DOHH2 (cell line): ENCODE data around the gene CPS1.

Source experiments
- H3F3A ChIP-seq: fragments of 200-600 bp; sonication (generic), shearing (Covaris generic); 2 replicates; pipeline ENCODE4 v1.6.0; 2016; ENCODE audit warnings: antibody characterized with exemption, mild to moderate bottlenecking; ENCODE audit not compliant: control insufficient read depth, insufficient read depth
- H3K27ac ChIP-seq: fragments of 200-600 bp; sonication (generic); 2 replicates; pipeline ENCODE4 v1.5.1; 2014; ENCODE audit warnings: low read depth, mild to moderate bottlenecking, low read length, moderate library complexity
- H3K27me3 ChIP-seq: fragments of 200-600 bp; sonication (generic); 2 replicates; pipeline ENCODE4 v1.6.1; 2014; ENCODE audit warnings: mild to moderate bottlenecking, low read length, mixed read lengths; ENCODE audit not compliant: control insufficient read depth
- H3K36me3 ChIP-seq: fragments of 200-600 bp; sonication (generic); 2 replicates; pipeline ENCODE4 v1.6.1; 2014; ENCODE audit warnings: mild to moderate bottlenecking, low read length, moderate library complexity, mixed read lengths; ENCODE audit not compliant: control insufficient read depth
- H3K4me1 ChIP-seq: fragments of 200-600 bp; sonication (generic); 2 replicates; pipeline ENCODE4 v1.6.1; 2014; ENCODE audit warnings: mild to moderate bottlenecking, low read length, mixed read lengths; ENCODE audit not compliant: control insufficient read depth
- H3K4me2 ChIP-seq: fragments of 200-600 bp; sonication (generic); 2 replicates; pipeline ENCODE4 v1.6.0; 2014; ENCODE audit warnings: mild to moderate bottlenecking, low read length, moderate library complexity
- H3K4me3 ChIP-seq: fragments of 200-600 bp; sonication (generic); 2 replicates; pipeline ENCODE4 v1.5.1; 2014; ENCODE audit warnings: mild to moderate bottlenecking, low read length, mixed read lengths
- H3K79me2 ChIP-seq: fragments of 200-600 bp; sonication (generic); 2 replicates; pipeline ENCODE4 v1.6.1; 2014; ENCODE audit warnings: mild to moderate bottlenecking, low read length, mixed read lengths; ENCODE audit not compliant: control insufficient read depth
- H3K9me2 ChIP-seq: fragments of 200-600 bp; sonication (generic); replicated peaks from 2 replicates; pipeline ENCODE4 v1.6.1; 2014; ENCODE audit warnings: mild to moderate bottlenecking, low read length, mixed read lengths; ENCODE audit not compliant: control insufficient read depth
- H3K9me3 ChIP-seq: fragments of 200-600 bp; sonication (generic); 2 replicates; pipeline ENCODE4 v1.6.1; 2014; ENCODE audit warnings: antibody characterized with exemption, low read length, mixed read lengths; ENCODE audit not compliant: control insufficient read depth, insufficient read depth
- H4K20me1 ChIP-seq: fragments of 200-600 bp; sonication (generic); 2 replicates; pipeline ENCODE4 v1.6.0; 2014; ENCODE audit warnings: low read depth, mild to moderate bottlenecking, antibody characterized with exemption, low read length, moderate library complexity; ENCODE audit not compliant: control insufficient read depth, insufficient read depth
- CTCF ChIP-seq: fragments of 200-600 bp; sonication (generic); IDR thresholded peaks from one replicate; pipeline ENCODE4 v1.5.1; 2014; ENCODE audit warnings: antibody characterized with exemption, mild to moderate bottlenecking, low read depth, low read length; ENCODE audit not compliant: poor library complexity, severe bottlenecking
- EZH2phosphoT487 ChIP-seq: fragments of 200-600 bp; sonication (generic); IDR thresholded peaks from 2 replicates; pipeline ENCODE4 v1.6.1; 2017; ENCODE audit warnings: borderline replicate concordance, mild to moderate bottlenecking, antibody characterized with exemption, low read length, moderate library complexity, mixed read lengths

Gene CPS1

GRCh38 chr2:210687786-210688470, 131.5 kb downstream of the CPS1 start:
- Histone ChIP-seq H3K36me3 (no peaks in the 10 kb centered on the region), H3F3A (no peaks in the 10 kb centered on the region), H3K9me2 (no peaks in the 10 kb centered on the region), H3K27ac (no peak overlapping the region), H4K20me1 (no peaks in the 10 kb centered on the region), H3K4me2 (no peak overlapping the region), H3K4me1 (no peaks in the 10 kb centered on the region), H3K4me3 (no peak overlapping the region), H3K9me3 (no peaks in the 10 kb centered on the region), H3K27me3 (no peaks in the 10 kb centered on the region), H3K79me2 (no peaks in the 10 kb centered on the region)
- TF ChIP-seq EZH2phosphoT487 = no peak
- no peak for TF ChIP-seq CTCF

GRCh38 chr2:210707900-210708299, 151.5 kb downstream of the CPS1 start:
- Histone ChIP-seq H3K4me1 (no peaks in the 10 kb centered on the region), H3K79me2 (no peaks in the 10 kb centered on the region), H3K9me2 (no peaks in the 10 kb centered on the region), H3K9me3 (no peaks in the 10 kb centered on the region), H3K4me3 (no peak overlapping the region), H3F3A (no peaks in the 10 kb centered on the region), H4K20me1 (no peaks in the 10 kb centered on the region), H3K36me3 (no peaks in the 10 kb centered on the region), H3K4me2 (no peak overlapping the region), H3K27me3 (no peaks in the 10 kb centered on the region), H3K27ac (no peak overlapping the region)
- TF ChIP-seq CTCF (no peak), EZH2phosphoT487 (no peak)

GRCh38 chr2:210713122-210713521, 156.7 kb downstream of the CPS1 start:
- Histone ChIP-seq H3K79me2 (no peaks in the 10 kb centered on the region), H4K20me1 (no peaks in the 10 kb centered on the region), H3K36me3 (no peaks in the 10 kb centered on the region), H3K4me1 (no peaks in the 10 kb centered on the region), H3K4me2 (no peak overlapping the region), H3K9me3 (no peaks in the 10 kb centered on the region), H3F3A (no peaks in the 10 kb centered on the region), H3K9me2 (no peaks in the 10 kb centered on the region), H3K4me3 (no peak overlapping the region), H3K27ac (no peak overlapping the region), H3K27me3 (no peaks in the 10 kb centered on the region)
- TF ChIP-seq CTCF (no peak), EZH2phosphoT487 (no peak)

GRCh38 chr2:210715560-210716082, 159.2 kb downstream of the CPS1 start:
- no peaks in the 10 kb centered on the region for H3K4me1 ChIP-seq
- H3F3A ChIP-seq = no peaks in the 10 kb centered on the region
- H3K4me2 ChIP-seq = no peak overlapping the region
- no peaks in the 10 kb centered on the region for H3K36me3 ChIP-seq
- H4K20me1 ChIP-seq = no peaks in the 10 kb centered on the region
- TF ChIP-seq CTCF = no peak
- no peak for TF ChIP-seq EZH2phosphoT487
- H3K27me3 ChIP-seq = no peaks in the 10 kb centered on the region
- no peak overlapping the region for H3K4me3 ChIP-seq
- H3K9me3 ChIP-seq = no peaks in the 10 kb centered on the region
- no peaks in the 10 kb centered on the region for H3K79me2 ChIP-seq
- no peaks in the 10 kb centered on the region for H3K9me2 ChIP-seq
- no peak overlapping the region for H3K27ac ChIP-seq
